H9 (cell line): ENCODE data around the gene INO80B. TPM values are rescaled to one million over a fixed set of nuclear protein-coding genes. Genes with fewer than 3 reads are reported as not detected.

Experiments used
- DNase-seq: peaks from one replicate; pipeline ENCODE4 v3.0.0-alpha.2; 2017
- H2AFZ ChIP-seq: one replicate; pipeline ENCODE4 v1.6.1; 2013; ENCODE audit warnings: mild to moderate bottlenecking, low read length, control low read depth, moderate library complexity
- H2AK5ac ChIP-seq: 2 replicates; pipeline ENCODE4 v1.6.1; 2013; ENCODE audit warnings: low read length, control low read depth, mixed read lengths; ENCODE audit not compliant: insufficient read length
- H2BK120ac ChIP-seq: one replicate; pipeline ENCODE4 v1.6.1; 2013; ENCODE audit warnings: low read depth, mild to moderate bottlenecking, low read length, control low read depth, inconsistent platforms; ENCODE audit not compliant: poor library complexity, severe bottlenecking
- H2BK12ac ChIP-seq: 2 replicates; pipeline ENCODE4 v1.6.1; 2013; ENCODE audit warnings: low read length, control low read depth, mixed read lengths, low read depth; ENCODE audit not compliant: insufficient read length
- H2BK15ac ChIP-seq: 2 replicates; pipeline ENCODE4 v1.6.1; 2013; ENCODE audit warnings: low read depth, low read length, control low read depth
- H2BK20ac ChIP-seq: one replicate; pipeline ENCODE4 v1.6.1; 2013; ENCODE audit warnings: low read depth, mild to moderate bottlenecking, low read length, control low read depth, inconsistent platforms; ENCODE audit not compliant: poor library complexity, severe bottlenecking
- H2BK5ac ChIP-seq: 2 replicates; pipeline ENCODE4 v1.6.1; 2013; ENCODE audit warnings: low read length, control low read depth, mixed read lengths; ENCODE audit not compliant: insufficient read length
- H3K14ac ChIP-seq: 2 replicates; pipeline ENCODE4 v1.6.1; 2013; ENCODE audit warnings: low read length, control low read depth; ENCODE audit not compliant: insufficient read depth
- H3K18ac ChIP-seq: 2 replicates; pipeline ENCODE4 v1.6.1; 2013; ENCODE audit warnings: low read depth, mild to moderate bottlenecking, mixed read lengths, low read length, control low read depth; ENCODE audit not compliant: insufficient read length
- H3K23ac ChIP-seq: 2 replicates; pipeline ENCODE4 v1.6.1; 2013; ENCODE audit warnings: low read length, control low read depth, mixed read lengths, low read depth; ENCODE audit not compliant: insufficient read length
- H3K23me2 ChIP-seq: 2 replicates; pipeline ENCODE4 v1.6.1; 2013; ENCODE audit warnings: low read depth, mild to moderate bottlenecking, mixed read lengths, low read length, control low read depth; ENCODE audit not compliant: insufficient read length, poor library complexity, severe bottlenecking
- H3K27ac ChIP-seq: 2 replicates; pipeline ENCODE4 v1.5.1; 2013; ENCODE audit warnings: low read length, control low read depth, mixed read lengths, low read depth; ENCODE audit not compliant: insufficient read length
- H3K27me3 ChIP-seq: 2 replicates; pipeline ENCODE4 v1.6.1; 2013; ENCODE audit warnings: low read length, control low read depth, inconsistent platforms; ENCODE audit not compliant: insufficient read depth
- H3K4ac ChIP-seq: 2 replicates; pipeline ENCODE4 v1.6.1; 2013; ENCODE audit warnings: low read depth, mild to moderate bottlenecking, control low read depth, inconsistent platforms, low read length, moderate library complexity
- H3K4me1 ChIP-seq: 2 replicates; pipeline ENCODE4 v1.6.1; 2013; ENCODE audit warnings: low read length, control low read depth, inconsistent platforms; ENCODE audit not compliant: insufficient read depth
- H3K4me2 ChIP-seq: 2 replicates; pipeline ENCODE4 v1.6.1; 2013; ENCODE audit warnings: low read length, control low read depth, mixed read lengths; ENCODE audit not compliant: insufficient read length, insufficient read depth
- H3K56ac ChIP-seq: 2 replicates; pipeline ENCODE4 v1.6.1; 2013; ENCODE audit warnings: low read depth, mild to moderate bottlenecking, mixed read lengths, low read length, control low read depth; ENCODE audit not compliant: insufficient read length
- H3K79me1 ChIP-seq: 2 replicates; pipeline ENCODE4 v1.6.1; 2013; ENCODE audit warnings: low read depth, mild to moderate bottlenecking, moderate library complexity, low read length, control low read depth, inconsistent platforms; ENCODE audit not compliant: insufficient read depth, poor library complexity, severe bottlenecking
- H3K79me2 ChIP-seq: 2 replicates; pipeline ENCODE4 v1.6.1; 2013; ENCODE audit warnings: low read length, control low read depth, inconsistent platforms; ENCODE audit not compliant: insufficient read depth
- H3K9ac ChIP-seq: 2 replicates; pipeline ENCODE4 v1.6.1; 2013; ENCODE audit warnings: low read length, control low read depth, mixed read lengths; ENCODE audit not compliant: insufficient read length; ENCODE audit errors: extremely low read depth
- H3K9me3 ChIP-seq: one replicate; pipeline ENCODE4 v1.6.1; 2013; ENCODE audit warnings: low read depth, low read length, inconsistent platforms; ENCODE audit not compliant: control insufficient read depth
- H3T11ph ChIP-seq: one replicate; pipeline ENCODE4 v1.6.1; 2013; ENCODE audit warnings: mild to moderate bottlenecking, low read length, control low read depth, inconsistent platforms
- H4K20me1 ChIP-seq: one replicate; pipeline ENCODE4 v1.6.1; 2013; ENCODE audit not compliant: control insufficient read depth, insufficient read length, insufficient read depth
- H4K5ac ChIP-seq: 2 replicates; pipeline ENCODE4 v1.6.1; 2013; ENCODE audit warnings: low read depth, mild to moderate bottlenecking, mixed read lengths, low read length, control low read depth; ENCODE audit not compliant: insufficient read length
- H4K8ac ChIP-seq: replicated peaks from 2 replicates; pipeline ENCODE4 v1.6.1; 2013; ENCODE audit warnings: low read length, control low read depth, mixed read lengths, low read depth; ENCODE audit not compliant: insufficient read length
- H4K91ac ChIP-seq: 2 replicates; pipeline ENCODE4 v1.6.1; 2013; ENCODE audit warnings: low read depth, mild to moderate bottlenecking, moderate library complexity, mixed read lengths, low read length, control low read depth; ENCODE audit not compliant: insufficient read length
- H3K27ac Mint-ChIP-seq, 3 experiments: 2 replicates in 2 of 3; 3 replicates in 1 of 3; pipeline ENCODE4 v1.8.0; 2020 to 2021; ENCODE audit warnings: mixed read lengths in 3 of 3, mild to moderate bottlenecking in 1 of 3, moderate library complexity in 1 of 3
- H3K27me3 Mint-ChIP-seq: 2 replicates; pipeline ENCODE4 v1.8.0; 2021; ENCODE audit warnings: low read depth, mild to moderate bottlenecking, moderate library complexity, mixed read lengths
- H3K36me3 Mint-ChIP-seq, 3 experiments: 2 replicates in 2 of 3; 3 replicates in 1 of 3; pipeline ENCODE4 v1.8.0; 2020 to 2021; ENCODE audit warnings: low read depth in 3 of 3, mixed read lengths in 3 of 3; ENCODE audit not compliant: insufficient read depth in 1 of 3
- H3K4me1 Mint-ChIP-seq, 2 experiments: 2 replicates each; pipeline ENCODE4 v1.8.0; 2020; ENCODE audit warnings: mixed read lengths in 2 of 2
- H3K4me3 Mint-ChIP-seq, 2 experiments: 2 replicates in 1 of 2; 3 replicates in 1 of 2; pipeline ENCODE4 v1.8.0; 2020 to 2021; ENCODE audit warnings: mild to moderate bottlenecking in 2 of 2, mixed read lengths in 2 of 2, moderate library complexity in 1 of 2
- H3K9me3 Mint-ChIP-seq, 2 experiments: 2 replicates in 1 of 2; 3 replicates in 1 of 2; pipeline ENCODE4 v1.8.0; 2020; ENCODE audit warnings: mild to moderate bottlenecking in 2 of 2, mixed read lengths in 2 of 2, moderate library complexity in 1 of 2
- CTCF ChIP-seq: fragments of 200-600 bp; sonication (generic); conservative IDR thresholded peaks from 3 replicates; pipeline ENCODE4 v1.8.0; 2021; ENCODE audit warnings: antibody characterized with exemption, mild to moderate bottlenecking
- WGBS: extraction: QIAGEN DNeasy Blood & Tissue Kit; methylation state at CpG from one replicate; pipeline ENCODE4 v1.1.7; 2013; ENCODE audit warnings: missing lambda C conversion rate, low lambda C conversion rate, mixed read lengths; ENCODE audit not compliant: insufficient read length; ENCODE audit errors: extremely low coverage; 5-methylcytosine and 5-hydroxymethylcytosine counted together
- total RNA-seq: library from RNA; stranded (reverse); gene quantifications from 2 replicates; pipeline ENCODE4 v1.2.1, GENCODE V29; 2021

The INO80B gene
- total RNA-seq, 1 experiment from 2014 or later, result 17.6 TPM

DNA sequence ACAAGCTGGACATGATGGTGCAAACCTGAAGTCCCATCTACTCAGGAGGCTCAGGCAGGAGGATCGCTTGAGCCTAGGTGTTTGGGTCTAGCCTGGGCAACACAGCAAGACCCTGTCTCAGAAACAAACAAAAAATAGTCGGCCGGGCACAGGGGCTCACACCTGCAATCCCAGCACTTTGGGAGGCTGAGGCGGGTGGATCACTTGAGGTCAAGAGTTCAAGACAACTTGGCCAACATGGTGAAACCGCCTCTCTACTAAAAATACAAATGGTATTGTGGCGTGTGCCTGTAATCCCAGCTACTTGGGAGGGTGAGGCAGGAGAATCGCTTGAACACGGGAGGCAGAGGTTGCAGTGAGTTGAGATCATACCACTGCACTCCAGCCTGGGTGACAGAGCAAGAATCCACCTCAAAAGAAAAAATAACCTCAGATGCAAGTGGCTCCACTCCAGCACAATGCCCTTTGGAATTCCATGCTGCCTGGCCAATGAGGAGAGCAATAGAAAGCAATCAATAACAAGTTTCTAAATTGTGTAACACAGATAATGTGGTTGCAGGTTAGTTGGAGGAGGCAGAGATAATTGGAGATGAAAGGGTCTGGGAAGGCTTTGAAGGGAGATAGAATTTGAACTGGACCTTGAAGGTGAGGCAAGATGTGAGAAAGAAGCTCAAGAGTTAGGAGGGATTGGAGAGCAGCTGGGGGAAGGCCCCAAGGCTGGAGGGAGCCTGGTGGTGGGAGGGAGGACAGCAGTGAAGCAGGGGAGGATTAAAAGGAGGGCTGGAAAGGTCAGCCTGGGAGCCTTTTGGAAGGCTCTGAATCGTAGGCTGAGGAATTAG lies 34.0 kb downstream of the INO80B start:
- Histone ChIP-seq H2BK12ac (no peak overlapping the region), H3K23me2 (no peaks in the 10 kb centered on the region), H3K4ac (no peak overlapping the region), H3K23ac (no peak overlapping the region), H3K27ac (no peak overlapping the region), H3K14ac (no peak overlapping the region), H3K4me2 (no peak overlapping the region), H3K9ac (no peak overlapping the region), H2BK20ac (no peak overlapping the region), H4K20me1 (no peaks in the 10 kb centered on the region), H2AFZ (no peak overlapping the region), H3K4me1 (no peaks in the 10 kb centered on the region), H3K18ac (no peak overlapping the region), H4K91ac (no peak overlapping the region), H2BK120ac (no peak overlapping the region), H2BK5ac (no peak overlapping the region), H3T11ph (no peak overlapping the region), H3K56ac (no peak overlapping the region), H4K8ac (no peak overlapping the region), H3K27me3 (no peaks in the 10 kb centered on the region), H3K79me1 (no peaks in the 10 kb centered on the region), H2AK5ac (no peak overlapping the region), H3K9me3 (no peaks in the 10 kb centered on the region), H2BK15ac (no peak overlapping the region), H4K5ac (no peak overlapping the region), H3K79me2 (no peaks in the 10 kb centered on the region)
- no peak overlapping the region for H3K27ac Mint-ChIP-seq
- no peaks in the 10 kb centered on the region for H3K4me1 Mint-ChIP-seq
- no peak for DNase-seq
- no CpG with 5 or more reads among the region's 9 CpGs for WGBS
- H3K36me3 Mint-ChIP-seq, result peaks cover 24 to 64% (median 59%) of the 10 kb centered on the region in 3 experiments
- H3K9me3 Mint-ChIP-seq, result no peaks in the 10 kb centered on the region
- no peaks in the 10 kb centered on the region; the same call in 1 of the 2 replicates for H3K27me3 Mint-ChIP-seq
- no peak overlapping the region for H3K4me3 Mint-ChIP-seq
- TF ChIP-seq CTCF, result no peak
